ENCODE data around the gene ACBD3. TPM values are rescaled to one million over a fixed set of nuclear protein-coding genes. Genes with fewer than 3 reads are reported as not detected.
A peak's percentile ranks its signal among the peaks of the same experiment; 100 is the strongest.

The ACBD3 gene
- 10 to 100 TPM; 19.0 to 19.8 TPM for total RNA-seq

- ChIA-PET CTCF (interaction anchor here (0.6 to 1.3 kb wide), 5 partner anchors 11 to 1954 kb away, joined by 3 to 4 read pairs (median 4); no protein-coding TSS in a partner anchor), POLR2A (no interaction called here)
- Mint-ChIP-seq H3K27me3 (no peaks in the 10 kb centered on the region), H3K9me3 (no peaks in the 10 kb centered on the region), H3K4me1 (peaks cover 31% of the 10 kb centered on the region), H3K27ac (peak within 1 kb of the TSS; percentile 96), H3K36me3 (ENCODE audit: low read depth) (peaks cover 10% of the 10 kb centered on the region), H3K4me3 (peak within 1 kb of the TSS; percentile 97)
- peak; percentile 90 for DNase-seq
These were observed at the start of gene ACBD3 for GRCh38 chr1:226186124-226187018. TSS of gene ACBD3 (minus strand) at chr1:226186741. CDS start at chr1:226186675, 66 bp downstream.

- no peak for DNase-seq
- no peaks in the 10 kb centered on the region for H3K27me3 Mint-ChIP-seq
- H3K27ac Mint-ChIP-seq = no peak overlapping the region
- no peaks in the 10 kb centered on the region for H3K9me3 Mint-ChIP-seq
- ChIA-PET CTCF (no interaction called here), POLR2A (no interaction called here)
- H3K4me3 Mint-ChIP-seq = no peak overlapping the region
- peaks cover 31% of the 10 kb centered on the region for H3K36me3 Mint-ChIP-seq (ENCODE audit: low read depth)
- peaks cover 3% of the 10 kb centered on the region for H3K4me1 Mint-ChIP-seq
These were observed 47.3 kb upstream of the ACBD3 start for GRCh38 chr1:226233806-226234205.

DNA sequence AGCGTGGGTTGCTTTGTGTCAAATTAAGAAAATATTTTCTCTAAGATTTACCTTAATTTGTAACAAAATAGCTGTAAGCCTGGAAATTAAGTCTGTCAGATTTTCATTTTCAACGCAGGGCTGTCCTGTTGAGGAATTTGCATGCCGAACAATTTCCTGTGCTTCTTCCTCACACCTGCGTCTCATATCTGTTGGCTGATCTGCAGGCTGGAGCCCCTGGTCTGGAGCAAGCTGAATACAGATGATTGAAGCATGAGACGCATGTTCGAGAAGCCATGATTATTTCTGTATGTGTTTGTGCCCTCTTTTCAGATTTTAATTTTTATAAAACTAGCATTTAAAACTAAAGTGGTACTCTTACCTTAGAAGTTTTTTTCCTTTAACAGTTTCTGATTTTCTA, 46.8 kb upstream of the ACBD3 start:
- H3K36me3 Mint-ChIP-seq (ENCODE audit: low read depth) = peaks cover 26% of the 10 kb centered on the region
- DNase-seq = no peak
- CTCF ChIA-PET = interaction anchor here (0.6 kb wide), 1 partner anchor 136 kb away, joined by 3 read pairs; no protein-coding TSS in a partner anchor
- H3K4me3 Mint-ChIP-seq = no peak overlapping the region
- H3K27ac Mint-ChIP-seq = no peak overlapping the region
- H3K9me3 Mint-ChIP-seq = no peaks in the 10 kb centered on the region
- POLR2A ChIA-PET = no interaction called here
- H3K4me1 Mint-ChIP-seq = peaks cover 3% of the 10 kb centered on the region
- H3K27me3 Mint-ChIP-seq = no peaks in the 10 kb centered on the region

GRCh38 chr1:226226601-226227000, 40.1 kb upstream of the ACBD3 start:
- Mint-ChIP-seq H3K27me3 (peaks cover 19% of the 10 kb centered on the region), H3K4me1 (peaks cover 8% of the 10 kb centered on the region), H3K9me3 (no peaks in the 10 kb centered on the region), H3K27ac (no peak overlapping the region), H3K4me3 (no peak overlapping the region), H3K36me3 (ENCODE audit: low read depth) (peaks cover 10% of the 10 kb centered on the region)
- ChIA-PET CTCF (interaction anchor here (1.2 kb wide), 1 partner anchor 14 kb away, joined by 5 read pairs; no protein-coding TSS in a partner anchor), POLR2A (no interaction called here)
- DNase-seq = no peak

- Mint-ChIP-seq H3K4me3 (peak overlapping the region; percentile 71), H3K4me1 (peaks cover 8% of the 10 kb centered on the region), H3K9me3 (no peaks in the 10 kb centered on the region), H3K36me3 (ENCODE audit: low read depth) (peaks cover 5% of the 10 kb centered on the region), H3K27me3 (peaks cover 30% of the 10 kb centered on the region), H3K27ac (no peak overlapping the region)
- DNase-seq = peak; percentile 35
- CTCF ChIA-PET = interaction anchor here (0.6 to 1.0 kb wide), 2 partner anchors 21 to 145 kb away, joined by 3 read pairs; no protein-coding TSS in a partner anchor
- POLR2A ChIA-PET = no interaction called here
These were observed 37.3 kb upstream of the ACBD3 start for GRCh38 chr1:226223786-226224244.

- peaks cover 30% of the 10 kb centered on the region for H3K27me3 Mint-ChIP-seq
- ChIA-PET CTCF (interaction anchor here (1.0 to 1.6 kb wide), 2 partner anchors 21 to 98 kb away, joined by 3 to 4 read pairs; no protein-coding TSS in a partner anchor), POLR2A (no interaction called here)
- H3K4me3 Mint-ChIP-seq = peak within 1 kb of the TSS; percentile 71
- DNase-seq = no peak
- H3K9me3 Mint-ChIP-seq = no peaks in the 10 kb centered on the region
- no peak within 1 kb of the TSS for H3K27ac Mint-ChIP-seq
- H3K4me1 Mint-ChIP-seq = peaks cover 8% of the 10 kb centered on the region
- peaks cover 5% of the 10 kb centered on the region for H3K36me3 Mint-ChIP-seq (ENCODE audit: low read depth)
These were observed 36.7 kb upstream of the ACBD3 start, which contains the start of gene MIXL1 for GRCh38 chr1:226223157-226223785. TSS of gene MIXL1 (plus strand) at chr1:226223664. CDS start at chr1:226223682, 18 bp downstream.

- H3K27ac Mint-ChIP-seq = no peak overlapping the region
- H3K4me1 Mint-ChIP-seq = peaks cover 8% of the 10 kb centered on the region
- POLR2A ChIA-PET = no interaction called here
- peaks cover 30% of the 10 kb centered on the region for H3K27me3 Mint-ChIP-seq
- no peak for DNase-seq
- no peaks in the 10 kb centered on the region for H3K9me3 Mint-ChIP-seq
- H3K36me3 Mint-ChIP-seq (ENCODE audit: low read depth) = peaks cover 5% of the 10 kb centered on the region
- peak overlapping the region; percentile 51 for H3K4me3 Mint-ChIP-seq
- CTCF ChIA-PET = interaction anchor here (1.6 kb wide), 1 partner anchor 97 kb away, joined by 4 read pairs; no protein-coding TSS in a partner anchor
These were observed 36.1 kb upstream of the ACBD3 start for GRCh38 chr1:226222686-226223085.

DNA sequence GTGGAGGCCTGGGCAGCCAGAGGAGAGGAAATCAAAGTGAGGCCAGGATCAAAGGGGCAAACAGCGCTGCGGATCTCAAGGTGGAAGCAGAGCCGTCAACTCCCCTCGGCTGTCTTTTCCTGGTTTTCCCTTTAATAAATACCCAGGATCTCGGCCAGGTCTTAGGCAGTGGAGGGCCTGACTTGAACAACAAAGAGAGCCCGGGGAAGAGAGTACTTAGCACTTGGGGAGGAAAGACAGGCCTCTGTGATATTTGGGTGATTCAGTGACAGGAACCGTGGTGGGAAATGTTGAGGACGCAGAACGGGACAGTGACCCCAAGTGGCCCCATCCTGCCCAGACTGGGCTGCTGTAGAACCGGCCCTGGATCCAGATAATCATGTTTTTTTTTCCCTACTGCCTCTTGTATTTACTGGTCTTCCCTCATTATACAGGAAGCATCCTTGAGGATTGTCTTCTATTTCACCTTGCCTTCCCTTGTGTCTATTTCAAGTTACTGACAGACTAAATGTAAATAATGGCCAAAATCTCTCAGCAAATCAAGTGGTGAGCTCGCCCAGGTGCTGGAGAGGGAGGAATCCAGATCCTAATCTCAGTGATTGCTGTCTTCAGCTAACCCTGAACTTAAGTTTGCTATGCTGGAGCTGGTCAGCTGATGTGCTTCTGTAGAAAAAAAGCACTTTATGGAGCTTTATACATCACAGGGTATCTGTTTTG, 34.1 kb upstream of the ACBD3 start:
- Mint-ChIP-seq H3K4me1 (peaks cover 8% of the 10 kb centered on the region), H3K27me3 (peaks cover 30% of the 10 kb centered on the region), H3K36me3 (ENCODE audit: low read depth) (peaks cover 3% of the 10 kb centered on the region), H3K27ac (no peak overlapping the region), H3K9me3 (no peaks in the 10 kb centered on the region), H3K4me3 (no peak overlapping the region)
- DNase-seq = no peak
- ChIA-PET POLR2A (interaction anchor here (0.7 kb wide), 1 partner anchor 11 kb away, joined by 4 read pairs; no protein-coding TSS in a partner anchor), CTCF (no interaction called here)

DNA sequence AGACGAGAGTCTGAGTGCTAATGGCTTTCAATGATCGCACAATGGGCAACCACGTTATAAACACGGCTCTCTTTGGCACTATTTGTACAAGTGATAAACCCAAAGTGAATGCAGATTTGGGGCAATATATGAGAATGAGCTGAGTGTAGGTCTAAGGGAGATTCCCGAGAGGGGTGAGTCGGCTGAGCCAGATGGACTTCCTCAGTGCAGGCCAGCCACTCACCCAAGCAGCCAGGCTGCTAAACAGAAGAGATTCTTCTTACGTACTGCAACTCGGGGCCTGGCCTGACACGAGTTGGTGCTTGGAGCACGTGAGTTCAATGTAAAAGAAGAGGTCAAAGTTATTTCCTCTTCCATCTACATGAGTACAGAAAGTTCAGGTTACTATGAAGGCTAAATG, 30.7 kb upstream of the ACBD3 start:
- Mint-ChIP-seq H3K4me3 (no peak overlapping the region), H3K36me3 (ENCODE audit: low read depth) (no peaks in the 10 kb centered on the region), H3K4me1 (no peaks in the 10 kb centered on the region), H3K9me3 (no peaks in the 10 kb centered on the region), H3K27me3 (peaks cover 17% of the 10 kb centered on the region), H3K27ac (no peak overlapping the region)
- no peak for DNase-seq
- ChIA-PET CTCF (no interaction called here), POLR2A (no interaction called here)

- Mint-ChIP-seq H3K36me3 (ENCODE audit: low read depth) (no peaks in the 10 kb centered on the region), H3K27me3 (peaks cover 9% of the 10 kb centered on the region), H3K4me3 (no peak overlapping the region), H3K4me1 (no peaks in the 10 kb centered on the region), H3K27ac (no peak overlapping the region), H3K9me3 (no peaks in the 10 kb centered on the region)
- ChIA-PET CTCF (no interaction called here), POLR2A (no interaction called here)
- DNase-seq = no peak
These were observed 29.5 kb upstream of the ACBD3 start for GRCh38 chr1:226216056-226216455.

GRCh38 chr1:226215239-226215638, 28.7 kb upstream of the ACBD3 start:
- CTCF ChIA-PET = interaction anchor here (1.0 kb wide), 1 partner anchor 13 kb away, joined by 3 read pairs; no protein-coding TSS in a partner anchor
- Mint-ChIP-seq H3K4me3 (no peak overlapping the region), H3K27me3 (peaks cover 4% of the 10 kb centered on the region), H3K27ac (no peak overlapping the region), H3K9me3 (no peaks in the 10 kb centered on the region), H3K4me1 (no peaks in the 10 kb centered on the region), H3K36me3 (ENCODE audit: low read depth) (no peaks in the 10 kb centered on the region)
- POLR2A ChIA-PET = no interaction called here
- DNase-seq = no peak

GRCh38 chr1:226212545-226212944, 26.0 kb upstream of the ACBD3 start:
- no peak overlapping the region for H3K4me3 Mint-ChIP-seq
- ChIA-PET CTCF (interaction anchor here (2.0 to 3.2 kb wide), 2 partner anchors 14 to 29 kb away, joined by 5 to 10 read pairs; no protein-coding TSS in a partner anchor), POLR2A (no interaction called here)
- no peaks in the 10 kb centered on the region for H3K27me3 Mint-ChIP-seq
- no peak for DNase-seq
- H3K27ac Mint-ChIP-seq = no peak overlapping the region
- H3K4me1 Mint-ChIP-seq = no peaks in the 10 kb centered on the region
- no peaks in the 10 kb centered on the region for H3K9me3 Mint-ChIP-seq
- no peaks in the 10 kb centered on the region for H3K36me3 Mint-ChIP-seq (ENCODE audit: low read depth)
